Uterus (tissue), 4 donors: Measurements from ENCODE around the gene BLACAT1. TPM values are rescaled to one million over a fixed set of nuclear protein-coding genes. Genes with fewer than 3 reads are reported as not detected.

ENCODE experiments used
- DNase-seq, 2 donors: peaks; one replicate each; pipeline ENCODE4 v3.0.0-alpha.2; 2019 to 2020
- H3K27ac ChIP-seq, 2 donors: fragments of 200-600 bp; sonication (generic); 1 replicate in 1 of 2; 2 replicates in 1 of 2; pipeline ENCODE4 v1.5.1; 2016 to 2018
- H3K27me3 ChIP-seq, 2 donors: fragments of 200-600 bp; sonication (generic); one replicate each; pipeline ENCODE4 v1.5.1; 2018 to 2019; ENCODE audit warnings: control low read depth in 1 of 2
- H3K36me3 ChIP-seq, 2 donors: fragments of 200-600 bp; sonication (generic); one replicate each; pipeline ENCODE4 v1.5.1; 2019; ENCODE audit warnings: control low read depth in 1 of 2
- H3K4me1 ChIP-seq, 2 donors: fragments of 200-600 bp; sonication (generic); one replicate each; pipeline ENCODE4 v1.5.1; 2018 to 2019; ENCODE audit warnings: control low read depth in 1 of 2
- H3K4me3 ChIP-seq, 2 donors: fragments of 200-600 bp; sonication (generic); 1 replicate in 1 of 2; 2 replicates in 1 of 2; pipeline ENCODE4 v1.5.1; 2018 to 2019; ENCODE audit warnings: mild to moderate bottlenecking in 1 of 2
- H3K9me3 ChIP-seq, 2 donors: fragments of 200-600 bp; sonication (generic); one replicate each; pipeline ENCODE4 v1.5.1; 2019; ENCODE audit warnings: control low read depth in 1 of 2
- CTCF ChIP-seq, 4 experiments: fragments of 200-600 bp in 2 of 4; fragments of 450-650 bp in 2 of 4; sonication (generic) in 2 of 4; IDR thresholded peaks; one replicate each; pipeline ENCODE4 v1.5.1; 2016 to 2019; ENCODE audit warnings: antibody characterized with exemption in 4 of 4, mild to moderate bottlenecking in 2 of 4, moderate library complexity in 1 of 4
- POLR2A ChIP-seq, 2 donors: fragments of 450-650 bp; IDR thresholded peaks; one replicate each; pipeline ENCODE4 v1.6.1; 2016; ENCODE audit warnings: antibody characterized with exemption in 2 of 2, mild to moderate bottlenecking in 1 of 2, moderate library complexity in 1 of 2
- intact Hi-C: fragments of 100-400 bp; cut with DNase I; formaldehyde crosslinking; loops from one replicate; pipeline ENCODE4 v1.15.1; 2023; ENCODE audit warnings: low total_unique reads
- total RNA-seq, 4 donors: library from RNA; depleted of rRNA in 3 of 4; stranded (reverse); fragments of >200 nt in 3 of 4; gene quantifications; one replicate each; pipeline versions ENCODE4 v1.1.0 to v1.2.4, GENCODE V29; 2014 to 2023
- donor health status: DM: yes; HTN: yes; CAD: no.

Gene BLACAT1
- total RNA-seq, 4 donors from 2014 or later: 0.52 to 1.0 TPM; not detected in 2

DNA sequence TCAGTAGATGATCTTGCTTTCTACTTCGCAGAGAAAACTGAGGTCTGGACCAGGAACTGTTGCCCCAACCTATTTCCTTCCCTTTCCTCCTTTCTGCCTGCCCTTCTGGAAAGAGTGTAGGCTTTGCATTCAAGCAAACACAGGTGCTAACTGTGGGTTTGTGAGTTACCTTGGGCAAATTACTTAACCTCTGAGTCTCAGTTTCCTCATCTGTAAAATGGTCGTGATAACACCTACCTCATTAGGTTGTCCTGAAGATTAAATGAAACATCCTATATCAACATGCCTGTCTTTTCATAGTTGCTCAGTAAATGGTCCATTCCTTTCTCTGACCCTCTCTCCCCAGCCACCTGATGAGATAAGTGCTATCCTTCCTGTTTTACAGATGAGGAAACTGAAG, 9.5 kb upstream of the BLACAT1 start:
- H3K4me3 ChIP-seq: no peak overlapping the region
- DNase-seq: no peak
- intact Hi-C loops: no loop called here
- H3K36me3 ChIP-seq: no peaks in the 10 kb centered on the region
- H3K27me3 ChIP-seq: no peaks in the 10 kb centered on the region
- TF ChIP-seq POLR2A (IDR thresholded peaks at IDR 0.05) (no peak), CTCF (IDR thresholded peaks at IDR 0.05) (no peak)
- no peak overlapping the region for H3K27ac ChIP-seq
- H3K4me1 ChIP-seq: no peaks in the 10 kb centered on the region
- no peaks in the 10 kb centered on the region for H3K9me3 ChIP-seq

DNA sequence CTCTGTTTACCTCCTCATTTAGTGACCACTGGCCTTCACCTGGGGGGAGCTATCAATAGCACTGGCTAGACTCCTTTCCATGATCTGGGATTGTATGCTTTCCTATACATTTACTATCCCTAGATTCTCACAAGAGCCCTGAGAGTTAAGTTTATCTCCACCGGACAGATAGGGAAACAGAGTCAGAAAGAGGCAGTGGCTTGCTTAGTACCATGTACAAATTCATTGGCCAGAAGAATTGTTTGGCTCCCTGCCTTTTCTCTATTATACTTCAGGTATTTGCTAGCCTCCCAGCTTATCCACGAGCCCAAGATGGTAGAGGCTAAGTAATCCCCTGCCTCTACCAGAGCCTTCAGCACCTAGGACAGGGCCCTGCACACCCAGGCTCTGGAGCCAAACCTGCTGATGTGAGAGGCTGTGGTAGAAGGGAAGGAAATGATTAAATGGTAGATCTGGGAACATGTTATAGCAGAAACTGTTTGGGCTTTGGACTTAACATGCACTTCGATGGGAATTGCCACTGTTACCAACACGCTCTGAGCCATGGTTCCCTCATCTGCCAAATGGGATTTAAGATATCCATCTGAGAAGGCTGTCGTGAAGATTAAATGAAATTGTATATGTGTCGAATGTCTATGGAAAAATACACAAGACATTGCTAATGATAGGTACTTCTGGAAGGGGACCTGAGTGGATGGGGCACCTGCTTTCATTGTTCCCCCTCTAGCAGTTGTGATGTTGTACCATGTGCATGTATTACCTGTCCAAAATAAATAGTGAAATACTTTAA, 3.1 kb upstream of the BLACAT1 start:
- peaks cover 0 to 15% of the 10 kb centered on the region in 2 donors for H3K4me1 ChIP-seq
- no peak for DNase-seq
- H3K9me3 ChIP-seq: no peaks in the 10 kb centered on the region
- intact Hi-C loops: no loop called here
- peaks cover 7 to 22% of the 10 kb centered on the region in 2 donors for H3K27me3 ChIP-seq
- H3K27ac ChIP-seq: no peak overlapping the region
- H3K4me3 ChIP-seq: no peak overlapping the region
- no peaks in the 10 kb centered on the region for H3K36me3 ChIP-seq
- TF ChIP-seq CTCF (IDR thresholded peaks at IDR 0.05): no peak
- no peak for TF ChIP-seq POLR2A (IDR thresholded peaks at IDR 0.05)

DNA sequence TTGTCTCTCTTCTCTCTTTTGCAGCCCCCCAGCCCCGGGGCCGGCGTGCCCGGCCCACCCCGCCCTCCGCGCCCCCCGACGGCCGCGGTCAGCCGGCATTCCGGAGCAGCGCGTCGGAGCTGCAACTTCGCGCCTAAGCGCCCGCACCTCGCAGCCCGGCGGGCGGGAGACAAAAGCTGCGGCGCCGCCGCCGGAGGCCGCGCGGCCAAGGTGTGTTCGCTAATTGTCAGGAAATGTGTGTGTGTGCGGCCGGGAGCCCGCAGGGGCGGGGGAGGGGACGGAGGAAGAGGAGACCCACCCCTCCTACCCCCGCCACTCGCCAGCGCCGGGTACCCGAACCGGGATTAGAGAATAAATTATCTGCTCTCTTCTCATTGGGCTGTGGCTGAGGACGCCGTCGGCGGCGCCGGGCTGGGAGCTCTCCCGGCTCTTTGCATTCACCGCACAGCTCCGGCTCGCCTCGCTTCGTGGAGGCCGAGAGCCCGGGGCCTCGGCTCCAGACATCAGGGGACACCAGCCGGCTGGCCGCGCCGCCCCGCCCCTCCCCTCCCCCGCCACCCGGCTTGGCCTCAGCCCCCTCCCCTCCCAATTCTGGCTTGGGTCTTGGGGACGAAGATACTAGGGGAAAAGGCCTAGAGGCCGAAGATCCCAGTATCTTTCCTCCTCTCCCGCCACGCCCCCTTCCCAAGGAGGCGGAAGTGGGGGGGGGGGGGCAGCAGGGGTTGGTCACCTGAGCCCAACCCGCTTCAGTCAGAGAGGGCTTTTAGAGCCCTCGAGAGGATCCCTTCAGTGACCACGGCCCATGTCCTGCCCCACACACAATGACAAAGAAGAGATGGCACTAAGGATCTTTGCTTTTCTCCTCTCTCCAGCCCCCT, 1.3 kb upstream of the BLACAT1 start:
- TF ChIP-seq CTCF (IDR thresholded peaks at IDR 0.05) (no peak), POLR2A (IDR thresholded peaks at IDR 0.05) (no peak)
- no peak overlapping the region for H3K4me3 ChIP-seq
- DNase-seq: no peak
- intact Hi-C loops: no loop called here
- H3K36me3 ChIP-seq: no peaks in the 10 kb centered on the region
- H3K9me3 ChIP-seq: no peaks in the 10 kb centered on the region
- peaks cover 0 to 15% of the 10 kb centered on the region in 2 donors for H3K4me1 ChIP-seq
- H3K27me3 ChIP-seq: peaks cover 7 to 30% of the 10 kb centered on the region in 2 donors
- no peak overlapping the region for H3K27ac ChIP-seq

DNA sequence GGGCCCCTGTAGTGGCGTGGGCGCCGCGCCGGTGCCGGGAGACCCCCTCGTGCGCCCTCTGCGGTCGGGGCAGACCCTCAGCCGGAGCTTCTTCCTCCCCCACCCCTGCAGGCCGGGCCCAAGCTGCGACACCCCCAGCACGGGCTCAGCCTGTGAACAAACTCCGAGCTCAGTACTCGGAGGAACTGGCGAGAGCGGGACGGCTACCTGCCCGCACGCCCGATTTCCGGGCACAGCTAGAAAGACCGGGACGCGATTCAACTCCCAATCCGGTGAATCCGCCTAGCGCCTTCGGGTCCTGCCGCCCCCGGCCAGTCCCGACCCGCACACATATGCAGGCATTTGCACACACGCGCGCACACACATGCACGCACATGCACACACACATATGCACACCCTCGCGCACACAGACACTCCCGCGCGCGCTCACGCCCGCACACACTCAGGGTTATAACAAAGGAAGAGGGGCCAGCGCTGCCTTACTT, 580 bp upstream of the BLACAT1 start:
- Histone ChIP-seq H3K27ac (no peak overlapping the region), H3K9me3 (no peaks in the 10 kb centered on the region), H3K27me3 (peaks cover 7 to 32% of the 10 kb centered on the region in 2 donors), H3K4me3 (no peak overlapping the region), H3K36me3 (no peaks in the 10 kb centered on the region), H3K4me1 (peaks cover 0 to 15% of the 10 kb centered on the region in 2 donors)
- intact Hi-C loops: no loop called here
- DNase-seq: no peak
- no peak for TF ChIP-seq POLR2A (IDR thresholded peaks at IDR 0.05)
- no peak for TF ChIP-seq CTCF (IDR thresholded peaks at IDR 0.05)
